Stimulated activated CD4-positive, alpha-beta T cell treated with anti-CD3 and anti-CD28 coated beads, Interleukin-12 subunit alpha, Interleukin-12 subunit beta, amount 100 ng/mL, for 48 hours (primary cell): ENCODE measurements around the gene PDGFC.

Source experiments
- DNase-seq, 3 donors: peaks; one replicate each; pipeline ENCODE4 v3.0.0-alpha.2; 2020; ENCODE audit warnings: low read depth in 2 of 3, low spot score in 1 of 3

The PDGFC gene

DNA sequence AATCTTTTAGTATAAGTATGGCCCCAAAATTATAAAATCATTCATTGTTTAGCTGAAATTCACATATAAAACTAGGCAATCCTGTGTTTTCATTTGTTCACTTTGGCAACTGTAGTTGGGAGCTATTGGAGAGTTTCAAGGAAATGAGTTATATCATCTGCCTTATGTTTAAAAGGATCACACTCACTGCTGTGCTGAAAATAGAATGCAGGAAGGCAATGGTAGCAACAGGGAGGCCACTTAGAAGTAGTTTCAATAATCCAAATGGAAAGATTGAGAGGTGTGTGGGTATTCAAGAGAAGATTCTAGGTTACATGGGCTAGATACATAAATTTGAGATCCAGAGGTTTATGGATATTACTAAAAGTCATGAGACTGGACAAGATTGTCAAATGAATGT is 184.9 kb downstream of the PDGFC start:
- DNase-seq, result no peak

DNA sequence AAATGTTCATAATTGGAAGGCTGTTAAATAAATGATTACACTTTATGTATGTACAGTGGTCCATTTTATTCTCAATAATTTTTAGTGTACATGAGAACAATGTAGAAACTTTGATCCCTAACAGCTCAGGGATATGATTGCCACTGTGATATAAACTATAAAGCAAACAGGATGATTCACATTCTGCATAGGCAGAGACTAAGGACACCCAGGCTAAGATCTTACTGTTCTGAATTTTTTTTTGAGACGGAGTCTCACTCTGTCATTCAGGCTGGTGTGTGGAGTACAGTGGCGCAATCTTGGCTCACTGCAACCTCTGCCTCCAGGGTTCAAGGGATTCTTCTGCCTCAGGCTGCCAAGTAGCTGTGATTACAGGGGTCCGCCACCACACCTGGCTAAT is 186.6 kb downstream of the PDGFC start:
- no peak for DNase-seq

DNA sequence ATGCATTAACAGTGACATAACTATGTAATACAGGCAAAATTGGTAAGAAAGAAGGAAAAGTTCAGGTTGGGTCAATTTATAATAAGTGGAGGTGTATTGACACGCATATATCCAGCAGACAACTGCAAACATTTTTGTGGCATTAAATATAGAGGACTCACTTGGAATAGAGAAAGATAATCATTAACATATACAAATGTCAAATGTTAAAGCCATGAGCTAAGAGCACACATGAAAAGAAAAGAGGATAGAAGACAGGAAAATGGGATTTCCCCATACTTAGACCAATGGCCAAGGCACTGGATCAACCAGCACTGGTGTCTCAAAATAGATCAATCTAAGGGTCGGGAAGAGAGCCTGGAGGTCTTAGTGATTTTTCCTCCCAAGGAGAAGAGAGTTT is 187.6 kb downstream of the PDGFC start:
- no peak for DNase-seq

DNA sequence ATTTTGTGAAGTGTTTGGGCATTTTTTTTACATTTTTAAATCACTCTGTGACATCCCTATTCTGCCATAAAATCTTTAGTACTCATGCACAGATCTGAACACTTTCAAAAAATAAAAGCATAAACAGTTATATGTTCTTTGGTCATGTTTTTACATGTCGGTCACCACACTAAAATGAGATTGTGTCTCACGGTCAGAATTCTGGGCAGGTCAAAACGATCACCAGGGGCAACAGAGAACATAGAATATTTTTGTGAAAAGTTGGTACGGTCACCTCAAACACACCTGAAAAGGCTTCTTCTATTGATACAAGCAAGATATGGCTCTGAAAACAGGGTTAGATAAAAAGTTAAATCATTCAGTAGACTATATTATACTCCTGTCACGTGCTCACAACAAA is 189.1 kb downstream of the PDGFC start:
- no peak for DNase-seq

DNA sequence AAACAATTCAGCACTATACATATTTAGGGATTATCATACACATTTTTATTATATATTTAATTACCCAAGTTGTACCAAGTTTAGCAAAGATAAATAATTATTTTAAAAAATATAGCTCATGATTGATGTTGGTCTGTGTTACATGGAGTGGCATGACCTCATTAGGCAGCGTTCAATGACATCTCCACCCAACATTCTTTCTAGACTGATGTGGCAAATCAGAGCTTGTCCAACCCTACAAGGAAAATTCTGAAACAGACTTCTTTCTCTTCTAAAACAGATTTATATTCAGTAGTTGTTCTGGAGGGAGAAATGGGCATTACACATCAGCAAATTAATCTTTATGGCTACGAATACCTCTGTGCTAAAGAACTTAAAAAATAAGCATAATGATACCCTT is 189.7 kb downstream of the PDGFC start:
- no peak for DNase-seq

DNA sequence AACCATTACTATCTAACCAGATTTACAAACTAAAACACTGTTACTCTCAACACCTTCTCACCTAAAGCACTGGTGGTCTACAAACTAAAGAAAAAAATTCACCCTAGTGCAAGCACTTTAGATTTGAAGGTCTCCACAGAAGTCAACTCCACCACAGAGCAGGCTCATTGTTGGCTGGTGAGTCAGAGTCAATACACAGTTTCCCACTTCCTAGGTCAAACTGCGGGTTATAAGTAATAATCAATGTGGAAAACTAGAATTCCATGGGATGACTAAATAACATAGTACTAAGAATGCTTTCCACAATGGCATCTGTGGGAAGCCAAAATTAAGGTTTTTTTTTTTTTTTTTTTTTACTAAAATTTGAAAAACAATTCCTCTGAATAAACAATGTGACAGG is 191.8 kb downstream of the PDGFC start:
- no peak for DNase-seq

DNA sequence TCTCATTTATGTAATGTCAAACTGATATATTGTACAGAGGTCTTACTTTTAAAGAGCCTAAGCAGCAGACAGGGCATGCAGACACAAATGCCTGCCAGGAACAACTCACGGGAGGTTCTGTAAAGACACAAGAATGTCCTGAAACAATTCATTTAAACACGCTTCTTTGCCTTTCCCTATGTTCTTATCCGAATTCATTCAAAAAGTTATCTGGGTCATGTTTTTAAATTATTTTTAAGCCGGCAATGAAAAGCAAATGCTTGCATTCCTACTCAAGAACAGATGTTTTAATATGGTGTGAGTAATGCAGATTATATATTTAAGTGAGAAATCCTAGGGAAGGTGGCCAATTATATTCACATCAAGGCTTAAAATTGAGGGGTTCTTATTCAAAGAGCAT is 192.6 kb downstream of the PDGFC start:
- no peak for DNase-seq

DNA sequence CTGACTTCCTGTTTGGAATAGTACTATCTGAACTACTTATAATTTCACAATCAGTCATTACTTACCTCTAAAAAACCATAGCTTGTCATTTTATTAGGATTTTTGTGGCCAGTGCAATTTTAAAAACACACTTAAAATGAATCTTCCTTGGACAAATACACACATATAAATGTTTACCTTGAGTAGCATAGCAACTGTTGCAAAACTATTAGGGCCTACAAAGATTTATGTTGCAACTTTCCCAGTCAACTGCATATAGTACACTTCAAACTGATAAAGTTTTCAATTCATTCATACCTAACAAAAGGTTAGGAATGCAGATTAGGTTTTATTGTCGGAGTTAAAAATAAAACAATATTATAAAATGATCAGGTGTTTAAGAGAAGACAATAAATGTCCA is 193.0 kb downstream of the PDGFC start:
- no peak for DNase-seq

DNA sequence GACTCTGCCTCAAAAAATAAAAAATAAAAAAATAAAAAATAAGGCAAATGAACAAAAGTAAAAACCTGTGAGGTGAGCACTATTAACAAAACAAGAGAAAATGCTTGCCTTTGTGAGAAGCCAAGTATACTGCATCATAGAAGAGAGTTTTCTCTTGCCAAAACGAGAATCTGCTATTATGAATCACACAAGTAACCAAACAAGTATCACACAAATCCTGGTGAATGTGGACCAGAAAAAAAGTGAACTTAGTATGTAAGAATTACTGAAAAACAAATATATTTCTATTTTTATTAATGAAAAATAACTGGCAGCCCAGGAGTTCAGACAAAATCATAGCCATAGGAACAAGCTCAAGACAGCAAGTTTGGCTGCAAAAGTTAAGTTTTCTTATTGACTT is 193.5 kb downstream of the PDGFC start:
- DNase-seq, result no peak

DNA sequence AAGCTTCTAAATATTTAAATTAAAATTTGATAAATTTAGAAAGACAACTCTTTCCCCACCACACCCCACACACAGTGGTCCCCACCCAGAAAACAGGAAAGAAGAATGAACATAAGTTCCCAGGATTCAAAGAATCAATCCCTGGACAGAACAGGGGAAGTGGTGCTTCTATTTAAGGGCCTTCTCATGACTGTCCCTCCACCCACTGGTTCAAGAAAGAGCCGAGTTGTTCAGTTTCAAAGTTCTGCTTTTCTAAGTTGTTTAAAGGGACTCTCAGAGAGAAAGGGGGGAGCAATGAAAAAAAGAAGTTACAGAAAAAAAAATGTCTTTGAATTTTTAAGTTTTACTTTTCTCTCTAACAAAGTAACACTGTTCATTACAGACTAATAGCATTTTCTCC is 195.8 kb downstream of the PDGFC start:
- DNase-seq, result no peak

DNA sequence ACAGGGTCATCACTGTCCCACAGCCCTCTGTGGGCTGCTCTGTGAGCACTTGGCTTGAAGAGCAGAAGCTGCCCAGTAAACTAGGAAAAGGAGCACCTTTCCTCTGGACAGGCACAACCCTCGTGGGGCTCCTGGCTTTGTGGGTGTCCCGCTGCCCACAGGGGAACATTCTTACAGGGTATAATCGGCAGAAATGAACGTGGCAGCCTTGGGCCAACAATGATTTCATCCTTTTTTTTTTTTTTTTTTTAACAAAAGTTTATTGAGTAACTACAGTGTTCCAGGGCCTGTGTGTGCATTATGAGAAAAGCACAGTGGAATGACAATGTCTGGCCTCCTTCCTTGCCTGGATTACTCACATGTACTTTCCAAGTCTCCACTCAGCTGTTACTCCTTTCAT is 197.2 kb downstream of the PDGFC start:
- no peak for DNase-seq

DNA sequence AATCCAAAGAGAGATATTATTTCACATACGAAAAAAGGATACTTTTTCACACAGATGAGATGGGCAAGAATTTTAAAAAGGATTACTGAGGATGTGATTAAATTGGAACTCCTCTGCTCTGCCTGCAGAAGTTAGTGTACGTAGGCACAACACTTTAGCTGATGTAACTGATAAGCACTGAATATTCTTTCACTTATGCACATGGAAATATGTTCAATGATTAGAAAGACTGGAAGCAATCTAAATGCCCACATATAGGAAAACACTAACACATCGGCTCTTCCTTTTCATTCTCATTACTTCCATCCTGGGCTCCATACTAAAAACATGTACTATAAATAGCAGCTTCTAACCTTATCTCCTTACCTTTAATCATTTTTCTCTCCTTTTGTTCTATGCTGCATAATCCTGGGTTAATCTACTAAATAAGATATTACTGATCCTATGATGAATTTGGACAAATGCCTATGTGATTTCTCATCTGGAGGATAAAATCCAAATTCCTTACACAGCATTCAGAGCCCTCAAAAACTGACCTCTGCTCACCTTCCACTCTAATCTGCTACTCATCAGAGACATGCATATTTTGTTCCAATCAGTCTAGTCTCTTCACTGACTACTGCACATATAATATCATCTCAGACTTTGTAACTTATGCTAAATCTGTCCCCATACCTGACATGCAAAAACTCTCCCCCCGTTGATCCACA is 197.8 kb downstream of the PDGFC start:
- no peak for DNase-seq

DNA sequence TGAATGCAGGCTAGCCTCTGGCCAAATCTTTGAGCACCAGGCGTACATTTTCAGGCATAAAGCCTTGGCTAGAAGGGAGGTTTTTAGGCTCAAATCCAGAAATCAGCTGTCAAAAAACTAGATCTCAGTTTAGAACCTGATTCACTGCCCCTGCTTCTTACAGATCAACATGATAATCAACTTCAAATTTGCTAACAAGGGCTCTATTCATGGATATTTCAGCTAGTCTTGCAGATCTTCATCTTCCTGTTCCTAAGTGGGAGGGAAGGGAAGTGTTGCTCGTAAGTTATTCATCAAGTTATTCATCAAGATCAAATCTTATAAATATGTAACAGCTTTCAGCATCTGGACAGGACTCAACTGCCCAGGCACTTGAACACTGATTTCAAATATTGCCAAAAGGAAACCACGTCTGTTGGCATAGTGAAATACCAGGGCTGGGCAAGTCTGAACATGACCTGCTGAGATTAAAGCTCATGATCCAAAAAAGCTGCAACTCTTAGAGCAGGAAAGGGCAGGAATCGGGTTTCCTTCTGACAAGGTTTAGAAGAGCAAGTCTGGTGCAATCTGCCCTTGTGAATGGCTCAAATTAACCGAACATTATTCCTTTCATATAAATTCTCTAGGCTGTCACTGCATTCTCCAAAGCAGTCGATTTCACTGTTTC is 200.3 kb downstream of the PDGFC start:
- DNase-seq, result no peak

DNA sequence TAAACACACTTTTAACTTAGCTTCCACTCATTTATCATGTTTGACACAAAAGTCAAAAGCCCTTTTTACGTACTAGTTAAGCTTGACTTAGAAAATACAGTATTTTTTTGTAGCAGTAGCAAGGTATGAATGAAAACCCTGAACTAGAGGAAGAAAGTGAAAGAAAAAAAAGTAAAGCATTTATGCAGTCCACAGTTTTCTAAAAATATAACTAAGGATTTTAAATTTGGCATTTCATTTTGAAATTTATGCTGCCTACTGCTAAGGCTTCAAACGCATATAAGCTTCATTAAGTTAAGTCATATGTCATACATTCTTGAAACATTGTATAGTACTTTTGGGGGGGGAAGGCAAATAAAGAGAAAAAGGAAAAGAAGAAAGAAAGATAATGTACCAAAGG is 201.5 kb downstream of the PDGFC start:
- DNase-seq, result no peak

DNA sequence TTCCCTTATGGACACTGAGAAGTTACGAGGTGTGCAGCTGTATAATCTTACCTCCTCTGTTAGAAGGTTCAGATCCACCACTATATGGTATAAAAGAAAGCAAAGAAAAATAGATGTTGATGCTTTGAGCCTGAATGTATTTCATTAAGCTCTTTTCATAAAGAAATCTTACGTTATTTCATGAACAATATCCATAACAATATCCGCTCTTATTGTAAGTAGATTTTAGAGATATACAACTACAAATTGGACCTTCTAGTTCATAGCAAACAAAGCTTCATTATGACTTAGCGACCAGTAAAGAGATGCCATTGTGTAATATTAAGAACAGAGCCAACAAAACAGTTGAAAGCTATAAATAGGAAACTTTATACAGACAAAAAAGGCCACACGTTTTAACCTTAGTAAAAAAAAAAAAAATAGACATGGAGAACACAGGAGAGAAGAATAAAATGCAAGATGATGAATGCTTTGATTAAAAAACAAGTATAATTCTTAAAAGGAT is 203.6 kb downstream of the PDGFC start:
- no peak for DNase-seq

DNA sequence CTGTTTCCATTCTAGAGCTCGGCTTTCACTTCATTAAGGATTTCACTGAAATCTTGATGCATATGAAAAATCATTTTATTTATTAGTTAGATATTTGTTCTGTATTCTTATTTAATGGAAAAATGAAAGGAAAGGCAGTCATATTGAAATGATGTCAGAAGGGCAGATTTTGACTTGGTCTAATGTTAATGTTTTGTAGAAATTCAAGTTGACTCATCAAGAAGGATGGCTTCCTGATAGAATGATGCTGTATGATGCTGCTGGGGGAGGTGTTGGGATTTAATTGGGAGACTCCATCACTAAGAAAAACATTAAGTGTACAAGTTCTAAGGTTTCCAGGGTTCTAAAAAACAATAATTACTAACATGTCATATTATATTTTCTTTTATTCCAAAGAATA is 204.8 kb downstream of the PDGFC start:
- DNase-seq, result no peak

DNA sequence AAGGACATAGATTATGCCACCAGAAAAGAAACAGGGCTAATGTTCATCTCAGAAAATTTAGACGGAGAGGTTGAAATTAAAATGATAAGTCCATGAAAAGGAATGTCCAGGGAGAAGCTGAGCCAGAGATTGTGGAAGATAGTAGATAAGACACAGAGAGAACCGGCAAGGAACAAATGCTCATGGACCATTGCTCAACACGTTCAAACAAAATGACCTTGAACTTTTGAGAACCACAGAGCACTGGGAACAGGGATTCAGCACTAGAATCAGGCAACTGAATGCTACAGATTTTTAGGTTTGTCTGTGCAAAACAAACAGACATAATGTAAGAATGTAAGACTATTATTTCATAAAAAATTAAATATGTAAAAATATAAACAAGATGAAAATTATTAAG is 206.3 kb downstream of the PDGFC start:
- no peak for DNase-seq

DNA sequence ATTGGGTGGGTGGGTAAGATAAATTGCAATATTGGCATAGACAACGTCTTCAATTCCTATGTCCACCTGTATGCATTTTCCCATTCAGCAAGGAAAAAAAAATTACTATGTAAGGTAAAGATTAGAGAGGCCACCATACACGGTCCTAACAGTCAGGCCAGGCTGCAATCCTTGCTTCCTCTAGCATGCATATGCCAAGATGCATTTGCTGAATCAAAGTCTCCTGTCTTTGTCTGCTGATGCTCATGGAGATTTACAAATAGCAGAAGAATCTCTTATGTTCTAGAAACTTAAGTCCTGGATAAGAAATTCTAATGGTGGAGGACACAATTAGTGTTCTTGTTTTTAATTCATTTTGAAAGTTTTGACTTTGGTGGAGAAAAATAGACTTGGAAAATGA is 206.8 kb downstream of the PDGFC start:
- DNase-seq, result no peak

DNA sequence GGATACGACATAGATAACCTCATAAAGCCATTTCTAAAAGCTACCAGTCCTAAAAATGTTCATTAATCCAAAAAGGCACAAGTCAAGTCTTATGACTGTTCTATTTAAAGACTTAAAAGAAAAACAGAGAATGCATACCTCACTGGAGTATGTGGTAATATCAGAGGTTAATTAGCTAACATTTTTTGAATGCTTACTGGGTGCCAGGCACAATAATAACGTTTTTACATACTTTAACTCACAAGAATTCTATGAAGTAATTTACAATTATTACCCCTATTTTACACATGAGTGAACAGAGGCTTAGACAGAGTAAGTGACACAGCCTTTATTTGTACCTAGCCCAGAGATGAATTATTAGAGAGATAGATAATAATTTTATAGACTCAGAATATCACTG is 207.5 kb downstream of the PDGFC start:
- no peak for DNase-seq

DNA sequence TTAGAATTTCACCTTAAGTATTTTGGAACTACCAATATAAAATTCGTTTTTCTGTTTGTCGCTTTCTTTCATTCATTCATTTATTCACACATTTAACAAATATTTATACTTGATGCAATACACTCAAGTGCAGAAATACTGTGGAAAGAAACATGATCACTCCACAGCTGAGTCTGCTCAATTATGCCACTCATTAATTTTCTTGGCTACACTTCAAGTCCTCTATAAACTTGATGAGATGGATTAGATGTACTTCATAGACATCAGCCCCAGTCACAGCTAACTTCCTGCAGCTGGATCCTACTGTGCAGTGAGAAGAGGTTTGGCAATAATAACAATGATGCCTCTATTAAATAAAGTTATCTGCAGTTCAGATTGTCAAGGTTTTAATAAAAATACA is 208.1 kb downstream of the PDGFC start:
- DNase-seq, result no peak

DNA sequence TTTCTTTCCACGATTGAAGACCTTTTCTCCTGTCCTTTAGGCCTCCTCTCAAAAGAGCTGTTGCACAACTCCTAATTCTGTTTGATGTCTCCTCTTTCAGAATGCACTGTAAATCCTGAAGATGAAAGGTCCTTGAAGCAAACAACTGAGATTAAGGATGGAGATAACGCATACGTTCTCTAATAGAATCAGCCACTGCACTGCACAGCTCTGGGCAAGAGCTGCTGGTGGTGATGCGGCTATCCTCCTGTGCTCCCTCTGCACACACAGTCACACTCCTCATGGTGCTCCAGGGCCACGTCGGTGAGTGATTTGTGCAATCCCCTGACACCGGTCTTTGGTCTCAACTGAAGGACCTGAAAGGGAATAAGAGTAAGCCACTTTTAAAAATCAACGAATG is 208.7 kb downstream of the PDGFC start:
- DNase-seq, result no peak

DNA sequence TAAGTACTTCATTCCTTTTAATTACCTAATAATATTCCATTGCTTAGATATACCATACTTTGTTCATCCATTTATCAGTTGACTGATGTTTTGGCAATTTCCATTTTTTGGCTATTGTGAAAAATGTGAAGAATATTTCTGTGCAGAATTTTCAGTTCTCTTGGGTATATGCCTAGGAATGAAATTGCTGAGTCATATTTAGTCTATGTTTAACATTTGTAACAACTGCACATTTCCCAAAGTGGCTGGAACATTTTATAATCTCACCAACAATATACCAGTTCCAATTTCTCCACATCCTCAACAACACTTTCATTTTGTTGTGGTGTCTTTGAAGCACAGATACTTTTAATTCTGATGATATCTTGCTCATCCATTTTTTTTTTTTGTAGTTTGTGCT is 215.5 kb downstream of the PDGFC start:
- no peak for DNase-seq
